GM18511 (cell line): Measurements from ENCODE around the gene SEMA5A.

Source experiments
- ATAC-seq: cut with Tn5 transposase; IDR thresholded peaks from one replicate; pipeline ENCODE4 v1.9.1; 2021; ENCODE audit warnings: mild to moderate bottlenecking, moderate library complexity; ENCODE audit not compliant: unreplicated experiment

SEMA5A gene

GRCh38 chr5:9547122-9547947 lies 1.5 kb upstream of the SEMA5A start:
- no peak for ATAC-seq

- ATAC-seq, result peak; percentile 29
Measured at GRCh38 chr5:9545136-9545991, 511 bp downstream of the SEMA5A start.

- ATAC-seq, result peak; percentile 76
Measured at GRCh38 chr5:9544502-9545135, 1.3 kb downstream of the SEMA5A start.

GRCh38 chr5:9544056-9544455 lies 1.8 kb downstream of the SEMA5A start:
- ATAC-seq, result peak; percentile 1

- no peak for ATAC-seq
Measured at GRCh38 chr5:9543311-9543920, 2.5 kb downstream of the SEMA5A start.

GRCh38 chr5:9540791-9541190 lies 5.1 kb downstream of the SEMA5A start:
- ATAC-seq, result no peak

DNA sequence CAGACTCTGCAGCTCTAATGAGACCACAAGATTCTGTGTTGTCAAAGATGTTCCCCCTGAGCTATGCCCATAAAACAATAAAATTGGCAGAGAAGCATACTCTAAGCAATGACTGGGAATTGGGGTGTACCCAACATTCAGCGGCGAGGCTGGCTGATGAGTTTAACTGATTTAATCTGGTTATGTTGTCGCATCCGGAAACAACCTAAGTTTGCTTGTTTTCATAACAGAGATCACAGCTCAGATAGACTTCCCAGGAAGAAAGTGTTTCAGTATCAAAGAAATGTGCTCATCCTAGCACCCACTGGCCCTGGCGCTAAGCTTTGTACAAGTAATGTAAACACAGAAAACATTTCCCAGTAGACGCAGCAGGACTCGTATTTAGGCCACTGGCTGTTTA lies 7.4 kb downstream of the SEMA5A start:
- no peak for ATAC-seq

GRCh38 chr5:9537223-9538141 lies 8.4 kb downstream of the SEMA5A start:
- ATAC-seq, result no peak

GRCh38 chr5:9536717-9537116 lies 9.2 kb downstream of the SEMA5A start:
- ATAC-seq, result no peak

DNA sequence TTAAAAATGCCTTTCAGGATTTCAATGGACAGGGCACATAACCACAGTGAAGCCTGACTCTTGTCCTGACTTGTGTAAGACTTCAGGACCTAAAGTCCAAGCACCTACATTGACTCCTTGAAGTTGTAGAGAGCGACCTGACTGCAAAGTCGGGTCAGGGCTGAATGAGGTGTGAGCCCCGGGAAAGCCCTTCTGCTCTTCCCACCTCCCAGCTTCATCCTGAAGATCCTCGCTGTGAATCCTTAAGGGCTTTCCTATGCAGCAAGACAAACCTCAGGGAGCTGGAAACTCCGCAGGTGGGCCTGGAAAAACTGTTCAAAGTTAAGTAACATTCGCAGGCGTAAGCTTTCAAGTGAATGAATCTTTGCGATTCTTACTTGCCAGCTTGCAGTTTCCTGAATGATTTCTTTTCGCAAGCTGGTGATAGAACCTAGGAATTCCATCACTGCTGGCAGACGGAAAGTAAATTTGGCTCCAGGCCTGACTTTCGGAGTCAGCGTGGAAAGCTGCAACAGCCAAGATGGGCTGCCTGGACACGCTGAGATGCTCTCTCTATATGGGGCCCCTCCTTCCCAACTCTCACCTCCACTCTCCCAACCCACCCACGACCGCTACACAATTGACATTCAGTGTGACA lies 10.9 kb downstream of the SEMA5A start:
- no peak for ATAC-seq

DNA sequence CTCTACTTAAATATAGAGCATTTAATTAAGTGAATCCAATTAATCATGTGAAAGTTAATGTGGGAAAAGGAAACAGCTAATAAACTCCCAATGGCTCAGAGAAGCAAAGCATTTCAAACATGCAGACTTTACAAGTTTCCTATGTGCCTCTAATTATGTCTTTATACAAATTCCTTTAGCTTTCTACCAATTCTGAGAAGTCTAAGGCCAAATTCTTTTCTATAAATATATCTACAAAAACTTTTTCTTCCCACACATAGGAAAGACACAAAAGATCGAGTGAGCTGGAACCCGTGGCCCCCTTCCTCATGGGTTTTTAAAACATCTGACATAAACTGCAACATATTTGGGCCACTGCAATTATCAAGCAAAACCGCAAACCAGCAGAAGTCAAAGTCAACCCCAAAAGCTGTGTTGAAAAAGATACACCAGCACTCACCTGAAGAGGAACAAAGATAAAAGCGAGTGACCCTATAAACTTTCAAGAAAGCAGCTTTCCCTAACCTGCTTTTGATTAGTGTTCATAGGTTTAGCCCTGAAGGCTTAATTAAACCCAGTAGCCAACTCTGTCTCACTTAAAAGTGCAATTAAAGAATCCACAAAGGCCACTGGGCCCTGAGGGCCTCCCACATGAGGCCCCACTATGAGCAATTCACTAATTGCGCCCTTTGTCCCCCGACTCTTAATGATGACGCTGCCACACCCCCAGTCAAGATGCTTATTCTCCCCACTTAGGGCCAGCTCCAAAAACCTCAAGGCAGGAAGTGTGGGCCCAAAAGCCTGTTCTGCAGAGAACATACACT lies 12.1 kb downstream of the SEMA5A start:
- no peak for ATAC-seq

DNA sequence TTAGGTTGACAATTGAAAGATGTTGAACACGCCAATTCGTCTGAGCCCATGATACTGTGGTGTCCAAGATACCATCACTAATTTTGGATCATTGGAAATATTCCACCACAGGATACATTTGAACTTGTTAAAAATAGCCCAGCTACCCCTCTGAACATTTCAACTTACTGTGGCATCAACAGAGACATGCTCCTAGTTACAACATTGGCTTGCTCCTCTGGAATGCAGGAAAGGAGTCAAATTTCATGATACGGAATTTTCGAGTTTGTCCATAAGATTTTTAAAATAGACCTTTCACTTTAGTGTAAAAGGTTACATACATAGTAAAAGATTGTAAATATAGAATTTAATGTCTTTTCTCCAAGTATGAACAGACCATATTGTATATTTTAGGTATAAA lies 12.8 kb downstream of the SEMA5A start:
- ATAC-seq, result no peak

DNA sequence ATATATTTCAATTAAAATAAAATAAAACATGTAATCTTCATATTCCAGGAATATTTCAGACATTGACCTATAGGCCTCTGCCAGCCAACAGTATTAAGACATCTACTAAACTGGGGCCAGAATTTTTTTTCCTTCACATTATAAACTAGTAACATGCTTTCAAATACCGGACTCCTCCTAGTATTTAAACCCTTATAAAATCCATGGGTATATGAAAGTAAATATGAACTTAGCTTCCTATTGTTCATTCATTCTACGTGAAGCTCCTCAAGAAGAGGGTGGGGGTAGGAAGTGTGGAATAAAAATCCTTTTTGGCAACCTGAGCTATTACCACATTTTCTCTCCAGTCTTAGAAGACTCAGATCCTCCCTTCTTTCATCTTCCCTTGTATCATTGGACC lies 16.4 kb downstream of the SEMA5A start:
- no peak for ATAC-seq

DNA sequence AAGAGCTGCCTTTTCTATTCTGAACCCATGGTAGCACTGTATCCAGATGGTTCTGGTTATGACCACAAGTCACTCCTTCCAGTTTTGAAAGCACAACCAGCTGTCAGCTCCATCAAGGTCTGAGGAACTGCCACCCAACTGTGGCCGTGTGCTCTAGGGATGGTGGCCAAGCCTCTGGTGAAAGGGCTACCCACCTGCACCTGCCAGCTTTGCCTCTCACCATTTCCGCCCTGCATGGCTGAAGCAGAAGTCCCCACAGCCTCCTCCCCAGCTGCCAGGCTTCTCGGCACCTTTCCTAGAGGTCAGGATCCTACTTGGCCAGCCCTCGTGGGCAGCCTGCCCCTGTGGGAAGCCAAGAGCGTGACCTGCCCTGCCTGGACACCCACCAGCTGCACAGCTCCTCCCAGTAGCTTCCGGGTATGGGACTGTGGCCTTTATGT lies 16.8 kb downstream of the SEMA5A start:
- peak; percentile 60 for ATAC-seq

- no peak for ATAC-seq
Measured at GRCh38 chr5:9524941-9525340, 20.9 kb downstream of the SEMA5A start.

DNA sequence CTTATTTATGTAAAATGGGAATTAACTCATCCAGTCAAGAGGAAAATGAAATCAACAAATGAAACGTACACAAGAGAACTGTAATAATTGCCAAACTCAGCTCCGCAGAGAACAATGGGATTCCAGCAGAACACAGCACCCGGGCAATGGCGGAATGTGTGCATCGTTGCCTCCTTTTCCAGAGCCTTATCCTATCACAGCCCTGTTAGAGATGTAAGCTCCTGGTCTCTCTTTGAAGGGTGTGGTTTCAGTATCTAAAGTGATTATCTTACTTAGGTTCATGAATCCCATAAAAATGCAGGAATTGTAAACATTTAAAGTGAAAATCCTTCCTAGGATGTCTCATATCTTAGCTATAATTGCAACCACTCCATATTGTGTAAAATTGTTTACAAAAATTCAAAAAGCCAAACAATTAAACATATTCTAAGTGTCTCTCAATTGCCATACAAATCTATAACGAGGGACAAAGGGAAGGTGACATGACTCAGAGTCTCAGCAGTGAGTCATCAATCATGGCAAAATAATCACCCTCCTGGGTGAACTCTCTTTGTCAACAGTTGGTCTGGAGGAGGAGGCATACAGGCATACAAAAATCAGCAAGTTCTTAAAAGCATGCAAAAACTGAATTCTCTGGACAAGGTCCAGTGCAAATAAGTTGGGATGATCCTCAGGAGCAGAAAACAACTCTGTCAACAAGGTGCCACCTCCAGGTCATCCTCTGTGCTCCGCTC lies 22.6 kb downstream of the SEMA5A start:
- no peak for ATAC-seq

GRCh38 chr5:9519537-9519936 lies 26.3 kb downstream of the SEMA5A start:
- ATAC-seq, result no peak

DNA sequence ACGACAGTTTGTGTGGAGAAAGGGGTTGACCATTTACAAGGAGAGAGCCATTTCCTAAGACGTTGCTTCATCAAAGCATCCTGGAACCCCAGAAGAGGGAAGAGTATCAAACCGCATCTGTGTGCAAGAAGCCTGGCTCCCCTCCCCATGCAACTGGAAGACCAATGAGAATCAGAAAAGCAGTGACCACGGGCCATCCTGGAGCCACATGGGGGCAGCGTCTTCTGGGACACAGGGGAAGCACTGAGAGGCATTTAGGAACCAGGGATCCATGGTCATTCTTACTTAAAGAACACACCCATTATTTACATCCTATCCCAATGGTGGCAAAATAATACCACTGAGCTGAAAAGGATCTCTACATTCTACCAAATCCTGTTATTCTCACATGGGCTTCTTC lies 29.3 kb downstream of the SEMA5A start:
- ATAC-seq, result no peak
